Keratinocyte (primary cell): Measurements from ENCODE around the gene ADAMTSL5. TPM values are rescaled to one million over a fixed set of nuclear protein-coding genes. Genes with fewer than 3 reads are reported as not detected.

Source experiments
- DNase-seq: peaks from one replicate; pipeline ENCODE4 v3.0.0-alpha.2; 2011; ENCODE audit warnings: low read depth, missing footprints, low spot score
- FAIRE-seq: peaks from 2 replicates; lab custom pipeline; 2011; peaks lifted over from hg19 to GRCh38; lab: Jason Lieb, UNC
- H2AFZ ChIP-seq: 2 replicates; pipeline ENCODE4 v1.6.0; 2012; ENCODE audit warnings: low read length, control low read depth, inconsistent platforms; ENCODE audit not compliant: control insufficient read depth
- H3K27ac ChIP-seq: 2 replicates; pipeline ENCODE4 v1.5.1; 2011; ENCODE audit warnings: low read length; ENCODE audit not compliant: control insufficient read depth, insufficient read depth
- H3K27me3 ChIP-seq: 3 replicates; pipeline ENCODE4 v1.6.0; 2011; ENCODE audit warnings: low read length; ENCODE audit not compliant: control insufficient read depth, insufficient read depth; ENCODE audit errors: extremely low read depth
- H3K36me3 ChIP-seq, 2 experiments: 2 replicates in 1 of 2; 3 replicates in 1 of 2; pipeline ENCODE4 v1.5.1; 2011; ENCODE audit warnings: low read length in 2 of 2, mild to moderate bottlenecking in 1 of 2; ENCODE audit not compliant: control insufficient read depth in 2 of 2, insufficient read depth in 2 of 2; ENCODE audit errors: extremely low read depth in 1 of 2
- H3K4me1 ChIP-seq: 3 replicates; pipeline ENCODE4 v1.5.1; 2011; ENCODE audit warnings: low read length; ENCODE audit not compliant: control insufficient read depth, insufficient read depth; ENCODE audit errors: extremely low read depth
- H3K4me2 ChIP-seq: 3 replicates; pipeline ENCODE4 v1.6.0; 2011; ENCODE audit warnings: low read depth, low read length; ENCODE audit not compliant: control insufficient read depth, insufficient read depth; ENCODE audit errors: extremely low read depth
- H3K4me3 ChIP-seq, 3 experiments: fragments of 200-600 bp in 1 of 3; sonication (generic) in 1 of 3; 2 replicates in 2 of 3; 3 replicates in 1 of 3; pipeline ENCODE4 v1.5.1; 2011 to 2016; ENCODE audit warnings: low read length in 3 of 3, mild to moderate bottlenecking in 3 of 3, control low read depth in 2 of 3, inconsistent platforms in 1 of 3, low read depth in 1 of 3, mixed read lengths in 1 of 3, mixed run types in 1 of 3, moderate library complexity in 1 of 3; ENCODE audit not compliant: control insufficient read depth in 2 of 3, insufficient read depth in 2 of 3; ENCODE audit errors: extremely low read depth in 1 of 3
- H3K79me2 ChIP-seq: 2 replicates; pipeline ENCODE4 v1.6.0; 2012; ENCODE audit warnings: low read length; ENCODE audit not compliant: control insufficient read depth, insufficient read depth
- H3K9ac ChIP-seq: 3 replicates; pipeline ENCODE4 v1.6.0; 2011; ENCODE audit warnings: low read length; ENCODE audit not compliant: control insufficient read depth, insufficient read depth; ENCODE audit errors: extremely low read depth
- H3K9me1 ChIP-seq: 3 replicates; pipeline ENCODE4 v1.6.0; 2011; ENCODE audit warnings: low read length; ENCODE audit not compliant: control insufficient read depth, insufficient read depth; ENCODE audit errors: extremely low read depth
- H3K9me3 ChIP-seq: 2 replicates; pipeline ENCODE4 v1.5.1; 2012; ENCODE audit warnings: low read depth, low read length; ENCODE audit not compliant: control insufficient read depth
- H4K20me1 ChIP-seq: 3 replicates; pipeline ENCODE4 v1.6.0; 2011; ENCODE audit warnings: low read length; ENCODE audit not compliant: control insufficient read depth, insufficient read depth; ENCODE audit errors: extremely low read depth
- EZH2 ChIP-seq: IDR thresholded peaks from one replicate; pipeline ENCODE4 v1.6.1; 2012; ENCODE audit warnings: inconsistent platforms, mild to moderate bottlenecking, low read length, moderate library complexity
- dilution Hi-C: fragments of 300-500 bp; cut with MboI; formaldehyde crosslinking; loops from one replicate; pipeline ENCODE4 v1.7.0; 2020; ENCODE audit warnings: low sequenced_read_pairs; ENCODE audit not compliant: extremely low pct_ligation_motif_present
- polyA plus RNA-seq, 5 experiments: library from polyadenylated mRNA; depleted of rRNA in 3 of 5; stranded (reverse) in 3 of 5; stranded (forward) in 1 of 5; unstranded in 1 of 5; fragments of >200 nt; gene quantifications; 1 replicate in 1 of 5; 2 replicates in 3 of 5; 3 replicates in 1 of 5; pipeline versions ENCODE4 v1.2.1 to v1.2.3, GENCODE V29; 2011 to 2012; ENCODE audit warnings: missing spikeins in 2 of 5, low read depth in 1 of 5, low replicate concordance in 1 of 5
- TF ChIP-seq, protein P1 (sequence below), 3 experiments: IDR thresholded peaks in 1 of 3; conservative IDR thresholded peaks in 1 of 3; optimal IDR thresholded peaks in 1 of 3; 2 replicates in 2 of 3; 3 replicates in 1 of 3; pipeline versions ENCODE3 to v1.5.1; 2011; ENCODE audit warnings: low read length in 3 of 3, mild to moderate bottlenecking in 3 of 3, moderate library complexity in 2 of 3, control low read depth in 1 of 3, inconsistent platforms in 1 of 3; ENCODE audit not compliant: insufficient read depth in 2 of 3; ENCODE audit errors: extremely low read depth in 1 of 3

Gene ADAMTSL5
- polyA plus RNA-seq, 1 donor (not counting 4 experiments of a cell fraction or from before 2014, with no cell fraction given): 4.2 TPM

DNA sequence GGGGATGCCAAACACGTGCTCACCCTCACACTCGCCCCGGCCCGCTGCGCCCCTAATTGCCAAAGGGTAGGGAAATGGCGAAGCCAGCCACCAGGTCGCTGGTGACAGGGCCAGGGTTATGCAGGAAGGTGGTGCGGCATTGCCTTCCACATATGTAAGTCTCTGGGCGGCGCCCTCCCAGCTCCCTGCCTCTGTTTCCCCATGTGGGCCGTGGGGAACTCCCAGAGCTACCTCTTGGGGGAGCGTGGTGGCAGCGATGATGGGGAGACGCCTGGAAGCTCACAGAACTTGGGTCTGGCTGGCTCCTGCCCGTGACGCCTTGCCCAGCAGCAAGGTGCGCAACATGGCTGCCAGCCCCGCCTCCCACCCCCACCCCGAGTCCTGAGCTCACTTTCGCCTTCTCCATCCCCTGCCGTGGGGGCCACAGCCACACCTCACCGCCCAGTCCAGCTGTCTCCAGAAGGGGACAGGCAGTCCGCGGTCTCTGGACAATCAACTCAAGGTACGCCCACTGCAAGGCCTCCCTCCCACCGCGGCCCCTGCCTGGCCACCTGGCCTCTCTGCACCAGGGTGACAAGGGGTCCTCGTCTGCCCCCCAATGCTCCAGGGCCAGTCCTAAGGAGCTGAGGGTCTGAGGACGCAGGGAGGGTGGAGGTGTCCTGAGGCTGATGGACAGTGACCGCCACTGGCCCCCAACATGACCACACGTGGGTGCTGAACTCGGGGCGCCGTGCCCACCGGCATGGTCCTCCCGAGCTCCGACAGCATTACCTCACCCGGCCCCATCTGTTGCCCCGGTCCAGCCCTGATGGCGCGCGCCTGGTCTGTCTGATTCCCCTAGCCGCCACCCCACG is 40.4 kb downstream of the ADAMTSL5 start:
- no peak for DNase-seq
- H3K4me2 ChIP-seq: no peak overlapping the region
- H3K36me3 ChIP-seq: peaks cover 5 to 14% of the 10 kb centered on the region in 2 experiments
- peaks cover 33% of the 10 kb centered on the region for H3K27me3 ChIP-seq
- TF ChIP-seq, protein P1, sequence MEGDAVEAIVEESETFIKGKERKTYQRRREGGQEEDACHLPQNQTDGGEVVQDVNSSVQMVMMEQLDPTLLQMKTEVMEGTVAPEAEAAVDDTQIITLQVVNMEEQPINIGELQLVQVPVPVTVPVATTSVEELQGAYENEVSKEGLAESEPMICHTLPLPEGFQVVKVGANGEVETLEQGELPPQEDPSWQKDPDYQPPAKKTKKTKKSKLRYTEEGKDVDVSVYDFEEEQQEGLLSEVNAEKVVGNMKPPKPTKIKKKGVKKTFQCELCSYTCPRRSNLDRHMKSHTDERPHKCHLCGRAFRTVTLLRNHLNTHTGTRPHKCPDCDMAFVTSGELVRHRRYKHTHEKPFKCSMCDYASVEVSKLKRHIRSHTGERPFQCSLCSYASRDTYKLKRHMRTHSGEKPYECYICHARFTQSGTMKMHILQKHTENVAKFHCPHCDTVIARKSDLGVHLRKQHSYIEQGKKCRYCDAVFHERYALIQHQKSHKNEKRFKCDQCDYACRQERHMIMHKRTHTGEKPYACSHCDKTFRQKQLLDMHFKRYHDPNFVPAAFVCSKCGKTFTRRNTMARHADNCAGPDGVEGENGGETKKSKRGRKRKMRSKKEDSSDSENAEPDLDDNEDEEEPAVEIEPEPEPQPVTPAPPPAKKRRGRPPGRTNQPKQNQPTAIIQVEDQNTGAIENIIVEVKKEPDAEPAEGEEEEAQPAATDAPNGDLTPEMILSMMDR (optimal IDR thresholded peaks at IDR 0.05 in 1 of 3, IDR thresholded peaks at IDR 0.05 in 1 of 3, conservative IDR thresholded peaks at IDR 0.05 in 1 of 3; ENCODE audit: extremely low read depth in 1 of 3, insufficient read depth in 2 of 3, low read length in 3 of 3): no peak
- TF ChIP-seq EZH2: no peak
- peaks cover 12% of the 10 kb centered on the region for H3K4me1 ChIP-seq
- no peak overlapping the region for H2AFZ ChIP-seq
- H3K9me3 ChIP-seq: no peaks in the 10 kb centered on the region
- peaks cover 15% of the 10 kb centered on the region for H3K79me2 ChIP-seq
- no peak overlapping the region for H3K9ac ChIP-seq
- no peak overlapping the region for H3K27ac ChIP-seq
- dilution Hi-C loops: no loop called here
- H3K9me1 ChIP-seq: peaks cover 8% of the 10 kb centered on the region
- FAIRE-seq: no peak
- H3K4me3 ChIP-seq: no peak overlapping the region
- peaks cover 9% of the 10 kb centered on the region for H4K20me1 ChIP-seq

DNA sequence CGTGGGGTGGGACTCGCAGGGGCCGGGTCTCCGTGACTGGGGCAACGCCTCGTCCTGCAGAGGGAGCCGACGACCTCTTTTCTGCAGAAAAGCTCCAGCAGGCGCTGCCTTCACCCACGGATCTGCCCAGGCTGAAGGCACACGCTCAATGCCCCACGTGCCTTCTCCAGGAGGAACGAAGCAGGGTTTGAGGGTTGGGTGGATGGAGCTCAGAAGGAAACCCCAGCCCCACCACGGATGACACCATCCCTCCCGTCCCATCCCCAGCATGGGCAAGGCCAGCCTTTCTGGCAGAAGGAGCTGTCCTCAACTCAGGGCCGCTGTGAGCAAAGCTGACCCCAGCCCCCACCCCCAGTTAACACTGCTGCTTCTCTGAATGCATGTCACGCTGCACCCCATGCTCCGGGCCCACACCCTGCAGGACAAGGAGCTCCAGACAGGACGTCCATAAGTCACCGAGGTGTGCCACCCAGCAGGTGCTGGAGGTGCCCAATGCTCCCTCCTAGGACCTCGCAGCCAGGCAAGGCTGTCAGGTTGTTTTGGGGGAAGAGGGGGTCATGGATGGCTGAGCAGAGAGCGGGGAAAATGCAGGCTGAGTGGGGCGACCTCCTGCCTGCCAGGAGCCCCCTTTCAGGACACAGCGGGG is 41.2 kb downstream of the ADAMTSL5 start:
- FAIRE-seq: no peak
- H3K4me2 ChIP-seq: peak overlapping the region; percentile 22

More for the DNA sequence above, 41.2 kb downstream of the ADAMTSL5 start:
- Histone ChIP-seq H3K9me3 (no peaks in the 10 kb centered on the region), H2AFZ (no peak overlapping the region), H3K9me1 (peaks cover 4% of the 10 kb centered on the region), H3K79me2 (peaks cover 11% of the 10 kb centered on the region), H4K20me1 (peaks cover 9% of the 10 kb centered on the region), H3K9ac (no peak overlapping the region), H3K27me3 (peaks cover 41% of the 10 kb centered on the region), H3K36me3 (peaks cover 5 to 11% of the 10 kb centered on the region in 2 experiments), H3K4me1 (peaks cover 9% of the 10 kb centered on the region), H3K27ac (no peak overlapping the region), H3K4me3 (no peak overlapping the region)
- no peak for DNase-seq
- TF ChIP-seq EZH2: no peak
- TF ChIP-seq, protein P1 (optimal IDR thresholded peaks at IDR 0.05 in 1 of 3, IDR thresholded peaks at IDR 0.05 in 1 of 3, conservative IDR thresholded peaks at IDR 0.05 in 1 of 3; ENCODE audit: extremely low read depth in 1 of 3, insufficient read depth in 2 of 3, low read length in 3 of 3): peak in 1 of 3 experiments; percentile 16
- dilution Hi-C loops: no loop called here
